ENCODE measurements around the gene C2orf68.
"Not testable (repeated sequence)": the region's sequence is repeated elsewhere in the genome, so short reads cannot be mapped to it uniquely, and the experiment has no call there.

DNA sequence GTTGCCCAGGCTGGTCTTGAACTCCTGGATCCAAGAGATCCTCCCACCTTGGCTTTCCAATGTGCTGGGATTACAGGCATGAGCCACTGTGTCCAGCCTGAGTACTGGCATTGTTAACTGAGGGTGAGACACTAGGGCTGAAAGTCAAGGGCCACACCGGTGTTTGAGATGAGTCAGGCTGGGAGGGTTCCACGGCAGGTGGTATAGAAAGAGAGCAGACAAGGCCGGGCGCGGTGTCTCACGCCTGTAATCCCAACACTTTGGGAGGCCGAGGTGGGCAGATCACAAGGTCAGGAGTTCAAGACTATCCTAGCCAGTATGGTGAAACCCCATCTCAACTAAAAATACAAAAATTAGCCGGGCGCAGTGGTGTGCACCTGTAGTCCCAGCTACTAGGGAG is 19.6 kb downstream of the C2orf68 start:
- TF ChIP-seq, protein P1, sequence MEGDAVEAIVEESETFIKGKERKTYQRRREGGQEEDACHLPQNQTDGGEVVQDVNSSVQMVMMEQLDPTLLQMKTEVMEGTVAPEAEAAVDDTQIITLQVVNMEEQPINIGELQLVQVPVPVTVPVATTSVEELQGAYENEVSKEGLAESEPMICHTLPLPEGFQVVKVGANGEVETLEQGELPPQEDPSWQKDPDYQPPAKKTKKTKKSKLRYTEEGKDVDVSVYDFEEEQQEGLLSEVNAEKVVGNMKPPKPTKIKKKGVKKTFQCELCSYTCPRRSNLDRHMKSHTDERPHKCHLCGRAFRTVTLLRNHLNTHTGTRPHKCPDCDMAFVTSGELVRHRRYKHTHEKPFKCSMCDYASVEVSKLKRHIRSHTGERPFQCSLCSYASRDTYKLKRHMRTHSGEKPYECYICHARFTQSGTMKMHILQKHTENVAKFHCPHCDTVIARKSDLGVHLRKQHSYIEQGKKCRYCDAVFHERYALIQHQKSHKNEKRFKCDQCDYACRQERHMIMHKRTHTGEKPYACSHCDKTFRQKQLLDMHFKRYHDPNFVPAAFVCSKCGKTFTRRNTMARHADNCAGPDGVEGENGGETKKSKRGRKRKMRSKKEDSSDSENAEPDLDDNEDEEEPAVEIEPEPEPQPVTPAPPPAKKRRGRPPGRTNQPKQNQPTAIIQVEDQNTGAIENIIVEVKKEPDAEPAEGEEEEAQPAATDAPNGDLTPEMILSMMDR (conservative IDR thresholded peaks at IDR 0.05 in 1 of 2, IDR thresholded peaks at IDR 0.05 in 1 of 2; ENCODE audit: extremely low read depth in 1 of 2, insufficient read depth in 1 of 2, low read depth in 1 of 2, low read length in 2 of 2) = not testable (repeated sequence)
- not testable (repeated sequence) for TF ChIP-seq EZH2 (IDR thresholded peaks at IDR 0.05; ENCODE audit: borderline replicate concordance, low read length)
